GM12878 (cell line): ENCODE measurements around the gene CEACAM6. TPM values are rescaled to one million over a fixed set of nuclear protein-coding genes. Genes with fewer than 3 reads are reported as not detected.

Experiments
- ATAC-seq: fragments of 200-7000 bp; cut with Tn5 transposase; 3 replicates; pipeline ENCODE4 v1.9.1; 2020; ENCODE audit warnings: mild to moderate bottlenecking, moderate library complexity
- BruUV-seq: library from RNA; stranded (reverse); fragments of 400-500 nt; replicated peaks from 2 replicates; lab custom pipeline; 2021; lab: Mats Ljungman, UMichigan
- CTCF ChIA-PET: fragments of 300-600 bp; sonication (Branson Sonifier 250); formaldehyde crosslinking; extraction: SDS; loops from one replicate; lab custom pipeline; 2021; ENCODE audit warnings: inconsistent platforms; lab: Yijun Ruan, JAX
- POLR2A ChIA-PET: fragments of 350-600 bp; formaldehyde crosslinking; extraction: SDS; loops from one replicate; lab custom pipeline; 2021; ENCODE audit warnings: inconsistent platforms; lab: Charles Lee
- RAD21 ChIA-PET: fragments of 300-600 bp; sonication (Branson Sonifier 250); formaldehyde crosslinking; loops from one replicate; lab custom pipeline; 2023; ENCODE audit warnings: antibody characterized with exemption; ENCODE audit not compliant: unreplicated experiment; lab: Charles Lee
- SMC1A ChIA-PET: fragments of 300-600 bp; sonication (Branson Sonifier 250); formaldehyde crosslinking; loops from one replicate; lab custom pipeline; 2023; ENCODE audit not compliant: unreplicated experiment, uncharacterized antibody; lab: Charles Lee
- DNase-seq: peaks from one replicate; pipeline ENCODE4 v3.0.0-alpha.2; 2011; ENCODE audit warnings: low read depth, low spot score
- FAIRE-seq: peaks from 3 replicates; lab custom pipeline; 2011; peaks lifted over from hg19 to GRCh38; lab: Jason Lieb, UNC
- H2AFZ ChIP-seq: 2 replicates; pipeline ENCODE4 v1.6.0; 2011; ENCODE audit warnings: low read depth, low read length, control low read depth; ENCODE audit not compliant: control insufficient read depth
- H3K27ac ChIP-seq: 2 replicates; pipeline ENCODE4 v1.5.1; 2011; ENCODE audit warnings: control low read depth; ENCODE audit not compliant: control insufficient read depth, insufficient read depth
- H3K27me3 ChIP-seq, 2 experiments: replicated peaks in 1 of 2; 2 replicates each; pipeline versions ENCODE4 v1.6.0 to v1.6.1; 2011; ENCODE audit warnings: low read length in 1 of 2; ENCODE audit not compliant: control insufficient read depth in 2 of 2, insufficient read depth in 2 of 2
- H3K36me3 ChIP-seq, 2 experiments: 2 replicates each; pipeline ENCODE4 v1.5.1; 2011; ENCODE audit warnings: low read length in 1 of 2; ENCODE audit not compliant: control insufficient read depth in 2 of 2, insufficient read depth in 2 of 2
- H3K4me1 ChIP-seq: 2 replicates; pipeline ENCODE4 v1.6.1; 2011; ENCODE audit warnings: mild to moderate bottlenecking, low read length, moderate library complexity, mixed read lengths; ENCODE audit not compliant: control insufficient read depth, insufficient read depth
- H3K4me2 ChIP-seq: 2 replicates; pipeline ENCODE4 v1.6.0; 2011; ENCODE audit warnings: control low read depth; ENCODE audit not compliant: control insufficient read depth, insufficient read depth
- H3K4me3 ChIP-seq: fragments of 200-600 bp; sonication (generic); 2 replicates; pipeline ENCODE4 v1.5.1; 2016
- H3K79me2 ChIP-seq: 2 replicates; pipeline ENCODE4 v1.6.0; 2011; ENCODE audit warnings: low read length; ENCODE audit not compliant: control insufficient read depth, insufficient read depth
- H3K9ac ChIP-seq: 2 replicates; pipeline ENCODE4 v1.8.0; 2011; ENCODE audit warnings: low read length, control low read depth, mixed read lengths; ENCODE audit not compliant: control insufficient read depth, insufficient read depth
- H3K9me3 ChIP-seq: replicated peaks from 3 replicates; pipeline ENCODE4 v1.5.1; 2011; ENCODE audit warnings: mild to moderate bottlenecking, low read length; ENCODE audit not compliant: control insufficient read depth, insufficient read depth
- H4K20me1 ChIP-seq: 2 replicates; pipeline ENCODE4 v1.6.0; 2011; ENCODE audit not compliant: control insufficient read depth, insufficient read depth
- BACH1 ChIP-seq: fragments of 450-650 bp; IDR thresholded peaks from 2 replicates; pipeline ENCODE4 v1.6.1; 2017; ENCODE audit warnings: mild to moderate bottlenecking, borderline replicate concordance
- BHLHE40 ChIP-seq, 2 experiments: fragments of 450-650 bp in 1 of 2; IDR thresholded peaks; 2 replicates each; pipeline ENCODE4 v1.6.1; 2011 to 2017; ENCODE audit warnings: low read depth in 2 of 2, borderline replicate concordance in 1 of 2, improper control_type of control experiment in 1 of 2, low read length in 1 of 2, mild to moderate bottlenecking in 1 of 2
- CBX5 ChIP-seq: sonication (generic); IDR thresholded peaks from 2 replicates; pipeline ENCODE4 v1.6.1; 2016; ENCODE audit warnings: low read depth, moderate library complexity, mild to moderate bottlenecking, inconsistent platforms
- CHD4 ChIP-seq: fragments of 200-600 bp; sonication (generic); IDR thresholded peaks from 2 replicates; pipeline ENCODE4 v1.6.1; 2016; ENCODE audit warnings: mild to moderate bottlenecking
- CREB1 ChIP-seq: IDR thresholded peaks from 2 replicates; pipeline ENCODE4 v1.6.1; 2012; ENCODE audit warnings: low read depth, mild to moderate bottlenecking, inconsistent platforms
- EED ChIP-seq: sonication (generic); IDR thresholded peaks from 2 replicates; pipeline ENCODE4 v1.6.1; 2016; ENCODE audit warnings: antibody characterized with exemption, low read depth
- ESRRA ChIP-seq: IDR thresholded peaks from 2 replicates; pipeline ENCODE4 v1.6.1; 2012; ENCODE audit warnings: mild to moderate bottlenecking, low read length, improper control_type of control experiment
- IKZF2 ChIP-seq, 2 experiments: fragments of 450-650 bp; IDR thresholded peaks; 2 replicates each; pipeline ENCODE4 v1.6.1; 2017; ENCODE audit warnings: mild to moderate bottlenecking in 2 of 2, moderate library complexity in 2 of 2
- MTA3 ChIP-seq: IDR thresholded peaks from 2 replicates; pipeline ENCODE4 v1.6.1; 2012; ENCODE audit warnings: low read length, inconsistent platforms, borderline replicate concordance
- POLR2AphosphoS5 ChIP-seq: IDR thresholded peaks from 2 replicates; pipeline ENCODE4 v1.6.1; 2011; ENCODE audit warnings: mild to moderate bottlenecking, low read length, inconsistent platforms
- SRF ChIP-seq, 2 experiments: IDR thresholded peaks; 2 replicates each; pipeline ENCODE4 v1.6.1; 2011; ENCODE audit warnings: low read depth in 2 of 2, low read length in 2 of 2, mild to moderate bottlenecking in 1 of 2, moderate library complexity in 1 of 2
- SUPT20H ChIP-seq: IDR thresholded peaks from 2 replicates; pipeline ENCODE4 v1.6.1; 2011; ENCODE audit warnings: low read depth, mild to moderate bottlenecking, low read length, moderate library complexity, borderline replicate concordance; ENCODE audit not compliant: control insufficient read depth
- SUZ12 ChIP-seq: fragments of 200-600 bp; sonication (generic); IDR thresholded peaks from one replicate; pipeline ENCODE4 v1.6.1; 2018; ENCODE audit warnings: antibody characterized with exemption, mild to moderate bottlenecking; ENCODE audit not compliant: unreplicated experiment
- TBL1XR1 ChIP-seq: IDR thresholded peaks from 2 replicates; pipeline ENCODE4 v1.6.1; 2012; ENCODE audit warnings: low read depth, low read length, improper control_type of control experiment
- YY1 ChIP-seq: IDR thresholded peaks from 2 replicates; pipeline ENCODE4 v1.6.1; 2011; ENCODE audit warnings: low read depth, mild to moderate bottlenecking, low read length
- WGBS: methylation state at CpG from one replicate; pipeline ENCODE4 v1.1.6; 2016; ENCODE audit warnings: low lambda C conversion rate; ENCODE audit not compliant: insufficient replicate concordance, insufficient coverage; ENCODE audit errors: missing lambda C conversion rate; 5-methylcytosine and 5-hydroxymethylcytosine counted together
- in situ Hi-C: fragments of 300-500 bp; cut with MboI; formaldehyde crosslinking; loops from 9 replicates; pipeline ENCODE4 v1.14.3; 2018; ENCODE audit warnings: mixed read lengths
- intact Hi-C: fragments of 100-400 bp; cut with micrococcal nuclease; formaldehyde crosslinking; loops from one replicate; pipeline ENCODE4 v1.14.2; 2022; ENCODE audit not compliant: unreplicated experiment
- polyA plus RNA-seq, 11 experiments: library from polyadenylated mRNA; depleted of rRNA in 4 of 11; unstranded in 6 of 11; stranded (reverse) in 5 of 11; fragments of >200 nt; fragmentation: Nextera tagmentation in 4 of 11; fragmentation: Illumina TruSeq in 1 of 11; extraction: Ambion mirVana in 4 of 11; extraction: Trizol in 1 of 11; gene quantifications; 1 replicate in 1 of 11; 2 replicates in 10 of 11; pipeline versions ENCODE4 v1.2.1 to v1.2.3, GENCODE V29; 2011 to 2016; ENCODE audit warnings: inconsistent platforms in 2 of 11, missing spikeins in 2 of 11, low read depth in 1 of 11
- total RNA-seq, 4 experiments: library from RNA; depleted of rRNA in 3 of 4; stranded (reverse); fragments of >200 nt in 3 of 4; fragmentation: Illumina TruSeq in 1 of 4; extraction: Trizol in 1 of 4; gene quantifications; 2 replicates each; pipeline versions ENCODE4 v1.2.1 to v1.2.3, GENCODE V29; 2013 to 2021
- TF ChIP-seq, protein P1 (sequence below): fragments of 450-650 bp; IDR thresholded peaks from 2 replicates; pipeline ENCODE4 v1.6.1; 2018; ENCODE audit warnings: mild to moderate bottlenecking, low read depth, moderate library complexity; ENCODE audit not compliant: partially characterized antibody

Gene CEACAM6
- total and polyA plus RNA-seq, 10 of the 15 experiments (the other 5 are each of a cell fraction or from before 2014, with no cell fraction given) = 0.26 TPM; not detected in 9

GRCh38 chr19:41783612-41784011, 28.3 kb downstream of the CEACAM6 start:
- no peak overlapping the region for H3K4me3 ChIP-seq
- no peak for DNase-seq
- TF ChIP-seq BACH1 = no peak
- no peak for TF ChIP-seq CHD4
- TF ChIP-seq CREB1 = no peak
- TF ChIP-seq YY1 = no peak
- TF ChIP-seq, protein P1, sequence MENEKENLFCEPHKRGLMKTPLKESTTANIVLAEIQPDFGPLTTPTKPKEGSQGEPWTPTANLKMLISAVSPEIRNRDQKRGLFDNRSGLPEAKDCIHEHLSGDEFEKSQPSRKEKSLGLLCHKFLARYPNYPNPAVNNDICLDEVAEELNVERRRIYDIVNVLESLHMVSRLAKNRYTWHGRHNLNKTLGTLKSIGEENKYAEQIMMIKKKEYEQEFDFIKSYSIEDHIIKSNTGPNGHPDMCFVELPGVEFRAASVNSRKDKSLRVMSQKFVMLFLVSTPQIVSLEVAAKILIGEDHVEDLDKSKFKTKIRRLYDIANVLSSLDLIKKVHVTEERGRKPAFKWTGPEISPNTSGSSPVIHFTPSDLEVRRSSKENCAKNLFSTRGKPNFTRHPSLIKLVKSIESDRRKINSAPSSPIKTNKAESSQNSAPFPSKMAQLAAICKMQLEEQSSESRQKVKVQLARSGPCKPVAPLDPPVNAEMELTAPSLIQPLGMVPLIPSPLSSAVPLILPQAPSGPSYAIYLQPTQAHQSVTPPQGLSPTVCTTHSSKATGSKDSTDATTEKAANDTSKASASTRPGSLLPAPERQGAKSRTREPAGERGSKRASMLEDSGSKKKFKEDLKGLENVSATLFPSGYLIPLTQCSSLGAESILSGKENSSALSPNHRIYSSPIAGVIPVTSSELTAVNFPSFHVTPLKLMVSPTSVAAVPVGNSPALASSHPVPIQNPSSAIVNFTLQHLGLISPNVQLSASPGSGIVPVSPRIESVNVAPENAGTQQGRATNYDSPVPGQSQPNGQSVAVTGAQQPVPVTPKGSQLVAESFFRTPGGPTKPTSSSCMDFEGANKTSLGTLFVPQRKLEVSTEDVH = no peak
- TF ChIP-seq TBL1XR1 = no peak
- no peak for TF ChIP-seq SUPT20H
- no peak for TF ChIP-seq SUZ12
- no peak for TF ChIP-seq MTA3
- TF ChIP-seq CBX5 = no peak
- no peak for TF ChIP-seq SRF (IDR thresholded peaks at IDR 0.05; ENCODE audit: low read depth in 2 of 2, low read length in 2 of 2)
- no peak for TF ChIP-seq POLR2AphosphoS5
- no peak for TF ChIP-seq EED
- TF ChIP-seq BHLHE40 (IDR thresholded peaks at IDR 0.05; ENCODE audit: borderline replicate concordance in 1 of 2, low read depth in 2 of 2, low read length in 1 of 2) = no peak
- TF ChIP-seq ESRRA = no peak
- no peak for TF ChIP-seq IKZF2 (IDR thresholded peaks at IDR 0.05)
- TF ChIP-seq, all 136 proteins: peak for 0
- Histone ChIP-seq H3K27me3 (no peaks in the 10 kb centered on the region), H3K27ac (no peak overlapping the region), H3K9me3 (no peaks in the 10 kb centered on the region), H3K79me2 (no peaks in the 10 kb centered on the region), H4K20me1 (no peaks in the 10 kb centered on the region), H3K4me1 (peaks cover 5% of the 10 kb centered on the region), H3K4me2 (no peak overlapping the region), H3K9ac (no peak overlapping the region), H2AFZ (no peak overlapping the region), H3K36me3 (no peaks in the 10 kb centered on the region)
- intact Hi-C loops = no loop called here
- ChIA-PET POLR2A (no interaction called here), RAD21 (no interaction called here), CTCF (interaction anchor here (1.8 to 4.3 kb wide), 5 partner anchors 12 to 175 kb away, joined by 4 to 71 read pairs (median 15); partner anchors contain the start of gene CEACAM3), SMC1A (no interaction called here)
- WGBS = 4% methylated on average over 5 of the region's 5 CpGs
- BruUV-seq = no TSS peak
- in situ Hi-C loops = no loop called here
- ATAC-seq (no peak), FAIRE-seq (no peak)
